HG03025 (cell line): Measurements from ENCODE around the gene ALAS1.
"Not testable (repeated sequence)": the region's sequence is repeated elsewhere in the genome, so short reads cannot be mapped to it uniquely, and the experiment has no call there.

Source experiments
- ATAC-seq: cut with Tn5 transposase; IDR thresholded peaks from one replicate; pipeline ENCODE4 v1.9.1; 2021; ENCODE audit warnings: mild to moderate bottlenecking, moderate library complexity; ENCODE audit not compliant: unreplicated experiment, low FRiP score

The ALAS1 gene

DNA sequence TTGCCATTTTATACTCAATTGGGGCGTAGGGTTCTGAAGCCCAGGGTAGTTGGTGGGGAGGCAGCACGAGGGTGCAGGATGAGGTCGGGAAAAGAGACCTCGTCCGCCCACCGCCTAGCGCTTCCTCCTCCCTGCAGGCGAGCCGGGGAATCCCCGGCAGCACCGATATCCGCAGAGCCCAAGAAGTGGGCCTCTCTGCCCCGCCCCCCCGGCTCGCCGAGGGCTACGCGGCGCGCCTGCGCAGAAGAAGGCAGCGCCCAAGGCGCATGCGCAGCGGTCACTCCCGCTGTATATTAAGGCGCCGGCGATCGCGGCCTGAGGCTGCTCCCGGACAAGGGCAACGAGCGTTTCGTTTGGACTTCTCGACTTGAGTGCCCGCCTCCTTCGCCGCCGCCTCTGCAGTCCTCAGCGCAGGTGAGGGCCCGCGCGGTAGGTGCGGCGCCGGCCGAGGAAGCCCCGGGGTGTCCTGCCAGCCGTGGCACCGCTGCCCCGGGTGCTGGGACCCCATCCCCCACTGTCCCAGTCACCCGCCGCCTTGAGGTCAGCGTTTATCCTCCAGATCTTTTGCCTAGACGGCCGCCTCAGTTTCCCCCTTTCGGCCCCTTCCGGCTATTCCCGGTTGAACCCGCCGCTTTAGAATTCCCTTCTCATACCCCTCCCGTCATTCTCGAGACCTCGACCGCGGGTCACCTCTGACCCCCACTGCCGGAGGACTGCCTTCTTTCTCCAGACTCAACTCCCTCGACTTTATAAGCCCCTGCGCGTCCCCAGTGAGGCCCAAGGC, at the start of gene ALAS1:
TSS of gene ALAS1 (plus strand) at position 319 of the 784 bp plus-strand sequence. CDS start 1,082 bp downstream, outside the sequence.
- peak; percentile 76 for ATAC-seq

DNA sequence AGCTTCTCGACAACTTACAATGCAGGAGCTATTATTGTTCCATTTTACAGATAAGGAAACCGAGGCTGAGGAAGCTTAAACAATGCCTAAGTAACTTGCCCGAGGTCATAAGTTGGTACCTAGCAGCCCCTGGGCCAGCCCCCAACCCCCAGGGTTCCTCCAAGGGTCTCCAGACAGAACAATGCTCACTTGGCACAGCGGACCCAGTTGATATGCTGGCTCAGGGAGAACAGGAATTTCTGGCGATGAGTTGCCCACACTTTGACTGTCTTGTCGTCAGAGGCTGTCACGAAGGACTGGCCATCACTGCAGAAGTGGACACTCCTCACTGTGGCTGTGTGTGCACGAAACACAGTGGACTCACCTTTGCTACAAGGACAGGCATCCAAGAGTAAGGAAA, 48.9 kb upstream of the ALAS1 start:
- ATAC-seq = no peak

DNA sequence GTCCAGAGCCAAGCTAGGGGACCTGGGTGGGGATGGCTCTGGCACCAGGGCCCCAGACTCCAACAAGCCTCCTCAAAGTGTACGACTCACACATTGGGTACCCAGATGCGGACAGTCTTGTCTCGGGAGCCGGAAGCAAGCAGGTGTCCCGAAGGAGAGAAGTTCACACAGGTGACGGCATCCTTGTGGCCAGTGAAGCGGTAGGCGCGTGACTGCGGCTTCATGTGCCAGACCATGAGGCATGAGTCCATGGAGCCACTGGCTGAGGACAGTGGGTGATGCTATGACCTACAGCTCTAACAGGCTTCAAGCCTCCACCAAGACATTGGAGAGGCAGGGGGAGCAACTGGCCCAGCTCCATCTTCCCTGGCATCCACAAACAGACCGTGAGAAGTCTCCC, 48.2 kb upstream of the ALAS1 start:
- ATAC-seq = no peak

DNA sequence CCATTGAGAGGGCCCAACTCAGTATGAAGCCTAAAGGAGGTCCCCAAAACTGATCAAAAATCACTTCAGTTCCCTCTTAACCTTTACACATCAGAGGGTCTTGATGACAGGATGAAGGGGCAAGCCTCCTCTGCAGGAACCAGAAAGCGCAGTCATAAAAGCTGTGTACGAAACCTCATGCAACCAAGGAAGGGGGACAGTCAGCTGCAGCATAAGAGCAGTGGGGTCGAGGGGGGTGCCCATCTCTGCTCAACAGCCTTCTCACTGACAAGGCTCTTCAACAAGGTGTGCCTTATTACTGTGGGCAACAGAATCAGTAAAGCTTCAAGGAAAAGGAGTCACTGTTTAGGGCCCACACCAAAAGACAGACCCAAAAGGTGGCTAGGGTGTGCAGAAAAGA, 47.6 kb upstream of the ALAS1 start:
- no peak for ATAC-seq

DNA sequence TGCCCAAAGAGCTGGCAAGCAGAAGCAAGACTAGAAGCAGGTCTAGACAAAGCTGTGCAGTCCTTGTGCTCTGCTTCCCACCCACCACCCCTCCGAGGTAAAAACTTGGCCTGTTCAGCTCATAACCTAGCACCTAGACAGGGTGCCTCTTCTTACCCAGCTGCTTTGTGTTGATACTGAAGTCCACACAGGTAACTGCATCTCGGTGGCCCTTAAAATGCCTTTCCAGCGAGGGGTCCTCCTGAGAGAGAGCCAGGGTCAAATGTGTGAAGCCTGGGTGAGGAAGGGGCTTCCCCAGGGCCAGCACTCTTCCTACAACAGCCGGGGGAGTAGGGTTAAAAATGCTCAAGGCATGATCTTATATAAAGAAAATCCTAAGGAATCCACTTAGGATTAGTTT, 47.1 kb upstream of the ALAS1 start:
- no peak for ATAC-seq

DNA sequence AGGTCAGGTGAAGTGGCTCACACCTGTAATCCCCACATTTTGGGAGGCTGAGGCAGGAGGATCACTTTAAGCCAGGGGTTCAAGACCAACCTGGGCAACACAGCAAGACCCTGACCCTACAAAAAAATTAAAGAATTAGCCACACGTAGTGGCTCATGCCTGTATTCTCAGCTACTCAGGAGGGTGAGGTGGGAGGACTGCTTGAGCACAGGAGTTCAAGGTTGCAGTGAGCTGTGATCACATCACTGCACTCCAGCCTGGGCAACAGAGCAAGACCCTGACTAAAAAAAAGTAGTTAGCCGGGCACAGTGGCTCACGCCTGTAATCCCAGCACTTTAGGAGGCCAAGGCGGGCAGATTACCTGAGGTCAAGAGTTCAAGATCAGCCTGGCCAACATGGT, 46.0 kb upstream of the ALAS1 start:
- not testable (repeated sequence) for ATAC-seq

DNA sequence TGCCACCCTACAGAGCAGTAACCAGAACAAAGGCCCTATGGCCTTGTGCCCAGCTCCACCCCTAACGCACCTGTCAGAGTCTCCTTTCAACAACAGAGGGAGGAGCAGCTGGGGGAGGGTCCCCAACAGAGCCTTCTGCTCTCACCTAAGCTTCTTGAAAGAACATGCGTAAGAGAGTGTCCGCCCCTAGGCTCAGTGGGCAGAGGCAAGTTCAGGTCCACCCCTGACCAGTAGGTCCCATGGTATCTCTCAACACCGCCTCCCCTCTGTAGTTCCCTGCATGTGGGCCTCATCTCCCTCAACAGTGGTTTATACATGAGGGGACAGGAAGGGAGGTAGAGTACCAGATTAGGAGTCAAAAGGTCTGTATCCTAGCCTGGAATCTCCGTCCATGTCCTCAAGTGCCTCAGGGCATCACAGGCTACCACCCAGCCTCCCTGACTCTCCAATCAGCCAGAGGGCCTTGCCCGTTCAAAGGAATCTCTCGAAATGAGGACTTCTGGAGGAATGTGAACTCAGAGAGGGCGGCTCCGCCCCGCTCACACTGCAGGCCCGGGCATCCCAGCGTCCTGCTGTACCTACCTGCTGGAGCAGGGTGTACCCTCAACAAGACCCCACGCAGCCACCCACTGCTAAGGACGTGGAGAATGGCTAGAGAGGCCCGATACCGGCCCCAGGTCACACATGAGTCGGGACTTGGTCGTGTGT, 44.4 kb upstream of the ALAS1 start:
- ATAC-seq = no peak

DNA sequence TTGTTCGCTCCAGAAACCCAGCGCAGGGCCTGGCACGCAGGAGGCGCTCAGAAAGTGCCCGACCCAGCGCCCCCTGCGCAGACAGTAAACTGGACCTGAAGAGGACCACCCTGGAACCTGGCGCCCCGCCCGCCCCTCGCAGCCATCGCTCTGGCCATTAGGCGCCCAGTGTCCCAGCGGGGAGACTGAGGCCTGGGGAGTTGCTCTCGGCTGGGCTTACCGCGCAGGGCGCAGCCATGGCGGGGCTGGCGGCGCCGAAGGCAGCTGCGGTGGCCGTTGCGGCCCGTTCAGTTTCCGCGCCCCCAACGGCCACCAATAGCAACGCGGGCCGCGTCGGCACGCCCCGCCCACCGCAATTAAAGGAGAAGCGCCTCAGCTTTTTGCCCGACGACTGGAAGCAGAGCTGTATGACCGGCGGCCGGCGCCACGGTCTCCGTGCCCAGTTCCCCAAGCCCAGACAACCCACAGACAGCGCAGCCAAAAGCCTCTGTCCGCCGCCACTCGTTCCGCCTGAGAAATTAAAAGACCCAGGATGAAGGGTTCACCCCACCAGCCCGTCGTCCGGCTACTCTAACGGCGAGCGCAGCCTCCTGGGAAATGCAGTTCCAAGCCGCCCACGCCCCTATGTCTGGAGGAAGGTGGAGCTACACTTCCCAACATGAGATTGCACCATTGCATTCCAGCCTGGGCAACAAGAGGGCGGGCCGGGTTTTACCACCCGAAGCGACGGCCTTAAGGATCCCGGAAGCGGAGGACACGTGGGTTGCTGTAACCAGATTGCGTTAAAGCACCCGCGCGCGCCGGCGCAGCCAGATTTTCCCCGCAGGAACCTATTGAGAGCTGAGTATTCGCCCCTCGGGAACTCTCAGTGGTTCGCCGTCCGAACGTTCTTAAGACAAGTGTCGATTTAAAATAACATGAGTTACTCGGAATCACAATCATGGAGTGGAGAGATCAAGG, 43.5 kb upstream of the ALAS1 start, which contains the start of gene POC1A:
TSS of gene POC1A (minus strand) at position 289 of the 960 bp plus-strand sequence. CDS start at position 238, 51 bp downstream.
- ATAC-seq = peak; percentile 79

DNA sequence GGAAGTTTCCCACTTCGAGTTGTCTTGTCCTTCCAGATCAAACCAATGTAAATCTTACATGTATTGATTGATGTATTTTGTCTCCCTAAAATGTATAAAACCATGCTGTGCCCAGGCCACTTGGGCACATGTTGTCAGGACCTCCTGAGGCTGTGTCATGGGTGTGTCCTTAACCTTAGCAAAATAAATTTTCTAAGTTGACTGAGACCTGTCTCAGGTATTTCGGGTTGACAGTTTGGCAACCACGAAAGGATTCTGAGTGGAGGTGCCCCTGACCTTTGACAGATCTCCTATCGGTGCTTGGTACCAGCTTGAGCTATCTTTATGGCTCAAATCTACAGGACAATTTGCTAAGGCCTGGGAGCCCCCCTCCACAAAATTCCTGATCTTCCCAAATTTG, 42.0 kb upstream of the ALAS1 start:
- no peak for ATAC-seq

DNA sequence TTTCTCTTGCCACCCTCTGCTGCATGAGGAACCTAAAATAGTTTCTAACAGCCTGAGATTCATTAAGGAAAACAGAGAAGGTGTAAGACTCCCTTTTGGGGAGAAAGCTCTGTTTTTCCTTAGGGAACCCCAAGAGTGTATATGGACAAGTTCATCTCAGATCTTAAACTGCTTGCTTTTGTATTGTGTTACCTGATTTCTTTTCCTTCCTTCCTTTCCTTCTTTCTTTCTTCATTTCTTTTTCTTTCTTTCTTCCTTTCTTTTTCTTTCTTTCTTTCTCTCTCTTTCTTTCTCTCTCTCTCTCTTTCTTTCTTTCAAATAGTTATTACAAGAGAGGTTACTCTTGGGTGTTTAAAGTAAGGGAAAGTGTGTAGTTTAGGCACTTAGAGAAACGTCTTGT, 38.5 kb upstream of the ALAS1 start:
- no peak for ATAC-seq

DNA sequence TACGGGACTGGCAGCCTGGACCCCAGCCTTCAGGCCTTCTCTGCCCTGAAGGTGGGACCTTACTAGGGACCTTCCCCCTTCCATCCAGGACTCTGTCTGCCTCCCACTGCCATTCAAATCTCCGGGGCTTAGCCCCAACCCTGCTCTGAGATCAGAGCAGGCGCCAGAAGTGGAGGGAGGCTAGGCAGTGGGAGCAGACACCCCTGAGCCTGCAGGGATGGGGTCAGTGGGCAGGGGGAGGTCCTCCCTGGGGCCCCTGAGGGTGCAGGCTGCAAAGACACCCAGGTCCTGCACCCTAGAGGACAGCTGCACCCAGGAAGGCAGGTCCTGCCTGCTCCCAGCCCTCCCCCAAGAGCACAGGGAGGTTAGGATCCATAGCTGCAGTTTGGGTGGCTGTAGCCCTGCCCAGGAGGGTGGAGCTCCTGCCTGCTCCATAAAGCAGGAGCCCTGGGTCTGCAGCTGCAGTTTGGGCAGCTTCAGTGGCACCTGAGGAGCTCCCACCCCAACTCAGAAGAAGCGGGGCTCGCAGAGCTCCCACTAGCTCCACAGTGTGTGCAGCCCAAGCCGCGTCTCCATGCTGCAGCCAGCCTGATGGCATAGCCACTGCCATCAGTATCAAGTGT, 35.6 kb upstream of the ALAS1 start:
- ATAC-seq = no peak

DNA sequence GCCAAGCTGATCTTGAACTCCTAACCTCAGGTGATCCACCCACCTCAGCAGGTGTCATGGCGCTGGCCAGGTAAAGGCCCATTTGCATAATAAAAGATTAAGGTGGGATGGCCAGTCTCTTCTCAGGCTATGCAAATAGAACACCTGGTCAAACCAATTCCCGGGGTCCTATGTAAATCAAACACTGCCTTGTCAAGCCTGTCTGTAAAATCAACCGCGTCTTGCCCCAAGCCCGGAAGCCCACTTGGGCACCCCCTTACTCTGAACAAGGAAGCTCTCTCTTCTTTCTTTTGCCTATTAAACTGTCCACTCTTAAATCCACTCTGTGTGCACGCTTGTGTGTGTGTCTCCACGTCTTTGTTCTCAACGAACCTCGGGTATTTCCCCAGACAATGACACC, 30.7 kb upstream of the ALAS1 start:
- ATAC-seq = no peak

DNA sequence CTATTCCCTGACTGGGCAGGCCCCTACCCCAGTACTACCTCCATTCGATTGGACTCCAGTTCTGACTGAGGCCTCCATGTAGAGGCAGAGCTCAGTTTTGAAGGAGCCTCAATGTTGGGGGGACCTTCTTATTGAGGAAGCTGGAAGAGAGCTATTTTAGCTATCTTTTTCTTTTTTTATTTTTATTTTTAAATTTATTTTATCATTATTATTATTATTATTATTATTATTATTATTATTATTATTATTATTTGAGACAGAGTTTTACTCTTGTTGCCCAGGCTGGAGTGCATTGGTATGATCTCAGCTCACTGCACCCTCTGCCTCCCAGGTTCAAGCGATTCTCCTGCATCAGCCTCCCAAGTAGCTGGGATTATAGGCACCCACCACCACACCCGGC, 27.7 kb upstream of the ALAS1 start:
- not testable (repeated sequence) for ATAC-seq

DNA sequence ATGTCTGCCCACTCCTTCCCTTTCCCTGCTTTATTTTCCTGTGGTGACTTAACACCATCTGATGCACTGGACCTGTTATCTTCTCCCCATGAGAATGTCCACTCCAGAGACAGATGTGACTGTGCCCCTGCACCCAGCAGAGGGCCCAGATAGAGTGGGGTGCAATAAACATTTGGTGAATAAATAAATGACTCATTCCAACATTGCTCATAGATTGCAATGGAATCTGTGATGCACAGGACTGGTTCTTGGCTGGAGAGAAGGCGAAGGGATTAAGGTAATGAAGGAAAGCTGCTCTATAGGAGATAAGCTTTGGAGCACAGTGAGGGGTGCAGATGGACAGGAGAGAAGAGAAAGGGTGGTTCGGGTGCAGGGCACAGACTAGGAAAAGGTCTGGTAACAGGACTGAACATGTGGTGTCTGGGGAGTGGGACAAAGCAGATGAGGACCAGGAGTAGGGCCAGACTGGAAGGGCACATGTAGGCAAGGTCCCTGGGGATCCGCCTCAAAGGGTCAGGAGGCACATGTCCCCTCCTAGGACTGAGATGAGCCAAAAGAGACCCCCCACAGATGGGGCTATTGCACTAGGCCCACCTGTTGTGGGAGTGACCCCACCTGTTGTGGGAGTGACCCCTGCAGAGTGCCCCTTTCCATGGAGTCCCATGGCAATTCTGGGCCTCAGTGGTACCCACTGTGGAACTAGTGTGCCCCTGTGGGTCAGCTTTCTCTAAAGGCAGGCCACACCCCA, 26.3 kb upstream of the ALAS1 start:
- no peak for ATAC-seq

DNA sequence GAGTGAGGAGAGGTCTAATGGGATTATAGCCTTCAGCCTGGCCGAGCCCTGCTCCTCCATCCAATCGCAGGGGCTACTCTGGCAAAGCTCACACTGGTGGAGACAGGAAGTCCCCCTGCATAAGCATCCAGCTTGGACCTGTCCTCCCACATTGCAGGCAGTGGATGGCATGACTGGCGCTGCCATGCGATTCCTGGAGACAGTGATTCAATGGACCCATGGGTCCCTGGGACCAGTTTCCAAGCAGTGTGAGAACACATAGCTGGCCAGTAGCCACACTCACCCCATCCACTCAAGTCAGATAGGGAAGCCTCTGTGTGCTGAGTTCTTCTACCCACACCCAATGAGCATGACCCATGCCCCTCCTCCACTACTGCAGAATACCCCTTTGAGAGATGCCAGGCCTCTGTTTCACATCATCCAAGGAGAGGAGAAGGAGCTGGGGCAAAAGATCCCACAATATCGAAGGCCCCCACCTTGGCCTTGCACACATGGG, 25.6 kb upstream of the ALAS1 start:
- no peak for ATAC-seq

DNA sequence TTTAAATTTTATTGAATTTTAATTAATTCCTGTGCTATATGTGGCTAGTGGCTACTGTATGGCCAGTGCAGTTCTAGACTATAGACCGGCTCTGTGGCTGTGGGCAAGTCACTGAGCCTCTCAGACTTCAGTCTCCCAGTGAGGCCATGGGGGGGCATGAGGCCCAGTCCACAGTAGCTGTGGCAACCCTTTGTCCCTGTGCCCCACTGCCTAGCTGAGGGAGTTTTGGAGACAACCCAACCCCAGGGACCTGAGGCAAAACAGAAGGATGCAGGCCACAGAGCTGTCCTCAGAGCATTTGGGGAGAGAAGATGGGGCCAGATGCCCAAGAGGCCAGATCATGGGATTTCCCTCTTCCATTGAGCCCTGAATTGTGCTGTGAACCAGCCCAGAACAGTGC, 24.9 kb upstream of the ALAS1 start:
- ATAC-seq = no peak

DNA sequence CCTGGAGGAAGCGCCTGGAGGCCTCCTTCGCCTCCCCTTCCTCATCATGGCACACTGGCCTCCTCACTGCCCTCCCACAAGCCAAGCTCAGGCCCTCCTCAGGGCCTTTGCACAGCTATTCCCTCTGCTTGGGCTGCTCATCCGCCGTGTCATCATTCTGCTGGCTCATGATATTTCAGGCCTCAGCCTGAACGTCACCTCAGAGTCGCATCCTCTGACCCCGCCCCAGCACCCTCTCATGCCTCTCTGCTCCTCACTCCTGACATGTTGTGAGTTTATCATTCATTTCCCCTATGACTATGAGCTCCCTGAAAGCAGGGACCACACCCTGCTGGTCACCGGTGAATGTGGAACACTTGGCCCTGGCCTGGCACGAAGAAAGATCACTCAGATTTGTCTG, 23.1 kb upstream of the ALAS1 start:
- ATAC-seq = no peak

DNA sequence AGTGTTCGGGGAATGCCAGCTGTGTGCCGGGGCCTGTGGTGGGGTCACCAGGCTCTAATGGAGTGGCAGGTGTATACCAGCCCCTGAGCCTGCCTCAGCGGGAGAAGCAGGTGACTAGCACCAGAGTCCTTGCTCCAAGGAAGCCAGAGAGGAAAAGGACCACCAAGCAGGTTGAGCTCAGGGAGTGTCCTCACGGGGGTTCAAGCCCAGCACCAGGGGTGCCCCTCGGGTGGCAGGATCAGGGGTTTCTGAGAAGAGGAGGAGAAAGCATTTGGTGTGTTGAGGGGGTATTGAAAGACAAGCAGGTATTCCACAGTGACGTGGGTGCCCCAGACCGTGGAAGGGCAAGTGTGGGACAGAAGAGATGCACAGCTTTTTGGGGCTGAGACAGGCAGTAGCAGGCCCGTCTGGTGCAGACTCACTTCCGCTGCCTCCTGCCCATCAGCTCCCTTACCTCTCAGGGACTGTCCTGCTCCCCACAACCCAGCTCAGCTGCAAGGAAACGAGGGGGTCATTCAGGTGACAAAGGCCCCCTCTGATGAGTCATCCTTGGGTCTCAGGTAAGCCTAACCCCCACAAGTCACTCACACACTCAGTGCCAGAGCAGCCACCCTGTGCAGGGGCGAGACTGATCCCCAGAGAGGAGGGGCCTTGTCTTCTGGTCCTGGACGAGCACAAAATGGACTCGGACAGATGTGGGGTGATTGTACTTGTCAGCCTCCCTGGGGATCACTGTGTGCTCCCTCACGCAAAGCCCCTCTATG, 22.4 kb upstream of the ALAS1 start:
- no peak for ATAC-seq
